ENCODE measurements around the gene DPYSL3. TPM values are rescaled to one million over a fixed set of nuclear protein-coding genes. Genes with fewer than 3 reads are reported as not detected.

DPYSL3 gene
- polyA plus RNA-seq, 1 experiment, result 139 TPM

DNA sequence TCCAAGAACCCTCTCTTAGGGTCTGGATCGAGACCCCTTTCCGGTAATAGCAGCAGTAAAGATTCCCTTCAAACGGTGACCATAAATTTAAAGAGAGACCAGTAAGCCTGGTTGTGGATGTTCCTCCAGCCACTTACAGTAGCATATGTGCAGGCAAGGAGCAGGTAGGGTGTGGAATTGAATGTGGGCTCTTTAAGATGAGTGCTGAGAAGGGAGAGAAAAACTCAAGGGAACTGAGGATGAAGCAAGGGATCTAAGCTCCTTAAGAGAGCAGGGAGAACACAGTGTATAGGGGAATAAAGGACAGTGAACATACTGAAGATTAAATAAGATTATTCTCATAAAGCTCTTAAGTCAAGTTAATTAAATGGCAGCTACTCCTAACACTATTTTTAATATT, 51.3 kb downstream of the DPYSL3 start:
- Histone ChIP-seq H3K27ac (ENCODE audit: low read depth, low read length) (no peak overlapping the region), H3K27me3 (ENCODE audit: control insufficient read depth, insufficient read depth, low read length) (no peaks in the 10 kb centered on the region), H3K9me3 (ENCODE audit: control insufficient read depth, insufficient read depth, low read length) (no peaks in the 10 kb centered on the region; the same call in 1 of the 2 replicates), H3K4me3 (ENCODE audit: low read depth, low read length) (no peak overlapping the region)
- POLR2A ChIA-PET, result no interaction called here
- no peak for DNase-seq (ENCODE audit: low read depth, low spot score)
- CTCF ChIA-PET, result interaction anchor here (0.6 to 1.8 kb wide), 6 partner anchors 30 to 399 kb away, joined by 3 to 14 read pairs (median 4); no protein-coding TSS in a partner anchor
- TF ChIP-seq, protein P1, sequence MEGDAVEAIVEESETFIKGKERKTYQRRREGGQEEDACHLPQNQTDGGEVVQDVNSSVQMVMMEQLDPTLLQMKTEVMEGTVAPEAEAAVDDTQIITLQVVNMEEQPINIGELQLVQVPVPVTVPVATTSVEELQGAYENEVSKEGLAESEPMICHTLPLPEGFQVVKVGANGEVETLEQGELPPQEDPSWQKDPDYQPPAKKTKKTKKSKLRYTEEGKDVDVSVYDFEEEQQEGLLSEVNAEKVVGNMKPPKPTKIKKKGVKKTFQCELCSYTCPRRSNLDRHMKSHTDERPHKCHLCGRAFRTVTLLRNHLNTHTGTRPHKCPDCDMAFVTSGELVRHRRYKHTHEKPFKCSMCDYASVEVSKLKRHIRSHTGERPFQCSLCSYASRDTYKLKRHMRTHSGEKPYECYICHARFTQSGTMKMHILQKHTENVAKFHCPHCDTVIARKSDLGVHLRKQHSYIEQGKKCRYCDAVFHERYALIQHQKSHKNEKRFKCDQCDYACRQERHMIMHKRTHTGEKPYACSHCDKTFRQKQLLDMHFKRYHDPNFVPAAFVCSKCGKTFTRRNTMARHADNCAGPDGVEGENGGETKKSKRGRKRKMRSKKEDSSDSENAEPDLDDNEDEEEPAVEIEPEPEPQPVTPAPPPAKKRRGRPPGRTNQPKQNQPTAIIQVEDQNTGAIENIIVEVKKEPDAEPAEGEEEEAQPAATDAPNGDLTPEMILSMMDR (IDR thresholded peaks at IDR 0.05; ENCODE audit: low read depth, low read length), result no peak

DNA sequence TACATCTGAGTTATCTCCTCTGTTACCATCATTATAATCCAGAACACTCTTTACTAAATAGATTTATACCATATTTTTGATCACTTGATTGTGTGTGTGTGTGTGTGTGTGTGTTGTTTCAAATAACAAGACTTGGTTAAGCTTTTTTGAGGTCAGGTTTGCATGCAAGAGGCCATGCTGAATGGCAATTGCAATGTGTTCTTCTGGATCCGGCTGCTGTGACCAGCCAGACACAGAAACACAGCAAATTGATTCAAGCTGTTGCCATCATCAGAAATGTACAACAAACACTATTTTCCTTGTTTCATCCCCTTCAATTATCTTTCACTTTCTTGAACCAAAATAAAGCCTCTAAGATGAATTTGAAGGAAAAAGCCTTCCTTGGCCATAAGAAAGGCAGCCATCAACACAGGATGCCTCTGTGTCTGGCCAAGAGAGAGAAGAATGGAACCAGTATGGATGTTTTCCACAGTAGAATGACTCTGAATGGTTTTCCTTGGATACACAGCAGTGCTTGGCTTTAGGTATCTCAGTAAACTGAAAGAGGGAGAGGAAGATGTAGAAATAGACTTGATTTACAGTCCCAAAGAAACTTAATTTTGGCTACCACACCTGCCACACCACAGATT, 53.9 kb downstream of the DPYSL3 start:
- H3K27ac ChIP-seq (ENCODE audit: low read depth, low read length), result no peak overlapping the region
- ChIA-PET POLR2A (interaction anchor here (0.7 kb wide), 1 partner anchor 663 kb away, joined by 3 read pairs; no protein-coding TSS in a partner anchor), CTCF (interaction anchor here (1.0 to 5.8 kb wide), 3 partner anchors 27 to 120 kb away, joined by 3 to 108 read pairs (median 79); no protein-coding TSS in a partner anchor)
- no peak for DNase-seq (ENCODE audit: low read depth, low spot score)
- no peaks in the 10 kb centered on the region for H3K27me3 ChIP-seq (ENCODE audit: control insufficient read depth, insufficient read depth, low read length)
- no peak overlapping the region for H3K4me3 ChIP-seq (ENCODE audit: low read depth, low read length)
- H3K9me3 ChIP-seq (ENCODE audit: control insufficient read depth, insufficient read depth, low read length), result no peaks in the 10 kb centered on the region; the same call in 1 of the 2 replicates
- TF ChIP-seq, protein P1 (IDR thresholded peaks at IDR 0.05; ENCODE audit: low read depth, low read length), result no peak

DNA sequence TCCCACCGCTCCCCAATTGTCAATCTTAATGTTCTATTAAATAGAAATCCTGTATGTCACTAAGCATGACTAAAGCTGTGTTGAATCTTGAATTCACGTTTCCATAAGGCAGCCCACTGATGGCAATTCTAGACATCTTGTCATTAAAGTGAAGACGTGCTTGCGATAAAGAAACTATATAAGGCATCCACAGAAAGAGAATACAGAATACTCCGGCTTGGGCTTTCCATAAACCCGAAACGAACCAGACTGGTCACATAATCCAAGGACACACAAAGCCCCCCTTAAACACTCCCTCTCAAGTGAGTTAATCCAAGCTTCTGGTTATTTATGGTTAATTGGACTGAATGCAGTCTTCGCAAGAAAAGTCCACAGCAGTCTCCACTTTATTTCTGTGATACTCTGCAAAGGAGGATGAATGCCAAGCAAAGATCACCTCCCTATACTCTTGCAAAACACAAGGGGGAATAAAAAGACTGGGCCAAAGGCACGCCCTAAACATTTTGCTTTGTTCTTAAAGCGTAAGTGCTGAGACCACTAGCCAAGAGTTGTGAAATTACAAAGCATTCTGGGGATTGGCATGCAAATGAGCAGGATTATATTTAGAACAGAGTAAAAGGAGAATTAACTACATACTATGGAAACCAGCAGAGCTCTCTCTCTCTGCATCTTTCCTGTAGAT, 54.7 kb downstream of the DPYSL3 start:
- no peak overlapping the region for H3K4me3 ChIP-seq (ENCODE audit: low read depth, low read length)
- ChIA-PET CTCF (interaction anchor here (0.5 to 5.8 kb wide), 15 partner anchors 9 to 121 kb away, joined by 3 to 108 read pairs (median 12); no protein-coding TSS in a partner anchor), POLR2A (no interaction called here)
- no peaks in the 10 kb centered on the region for H3K27me3 ChIP-seq (ENCODE audit: control insufficient read depth, insufficient read depth, low read length)
- no peak for DNase-seq (ENCODE audit: low read depth, low spot score)
- TF ChIP-seq, protein P1 (IDR thresholded peaks at IDR 0.05; ENCODE audit: low read depth, low read length), result no peak
- H3K27ac ChIP-seq (ENCODE audit: low read depth, low read length), result no peak overlapping the region
- no peaks in the 10 kb centered on the region for H3K9me3 ChIP-seq (ENCODE audit: control insufficient read depth, insufficient read depth, low read length)

DNA sequence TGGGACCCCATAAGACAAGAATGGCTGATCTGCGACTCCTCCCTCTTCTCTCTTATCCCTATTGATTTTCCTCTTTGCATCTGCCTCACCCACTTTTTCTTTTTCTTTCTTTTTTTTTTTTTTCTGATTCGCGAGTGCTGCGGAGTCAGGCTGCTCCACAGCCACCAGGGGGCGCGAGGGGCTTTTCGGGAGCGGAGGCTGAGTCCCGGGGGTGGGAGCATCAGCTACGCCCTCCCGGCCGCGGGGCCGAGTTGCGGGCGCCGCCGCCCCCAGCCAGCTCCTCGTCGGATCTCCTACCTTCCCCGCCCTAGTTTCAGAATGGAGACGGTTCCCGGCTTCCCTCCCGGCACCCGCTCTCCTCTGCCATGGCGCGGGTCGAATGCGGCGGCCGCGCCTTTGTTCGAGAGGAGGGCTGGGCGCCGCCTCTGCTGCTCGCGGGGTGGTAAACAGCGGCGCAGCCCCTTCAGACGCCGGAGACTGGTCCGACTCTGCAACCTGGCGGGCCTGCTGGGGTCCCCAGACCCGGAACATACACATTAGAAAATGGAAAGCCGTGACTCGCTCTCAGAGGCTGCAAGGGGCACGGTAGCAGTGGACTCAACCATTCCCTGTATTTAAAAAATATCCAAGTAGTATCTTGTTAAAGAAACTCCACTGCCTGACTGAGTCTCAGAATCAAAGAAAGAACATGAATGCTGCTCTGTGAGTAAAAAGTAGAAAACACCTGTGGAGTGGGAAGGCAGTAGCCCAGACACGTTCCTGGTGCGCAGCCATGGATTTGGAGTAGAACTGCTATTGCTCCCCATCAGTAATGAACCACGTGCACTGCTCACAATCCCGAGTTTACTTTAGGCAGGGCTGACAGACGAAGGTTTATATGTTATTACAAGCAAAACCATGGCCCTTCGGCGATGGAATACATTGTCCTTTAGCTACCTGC, 55.7 kb downstream of the DPYSL3 start:
- no peaks in the 10 kb centered on the region for H3K9me3 ChIP-seq (ENCODE audit: control insufficient read depth, insufficient read depth, low read length)
- DNase-seq (ENCODE audit: low read depth, low spot score), result peak; percentile 71
- H3K4me3 ChIP-seq (ENCODE audit: low read depth, low read length), result peak overlapping the region; percentile 84
- TF ChIP-seq, protein P1 (IDR thresholded peaks at IDR 0.05; ENCODE audit: low read depth, low read length), result peak; percentile 95
- CTCF ChIA-PET, result interaction anchor here (0.6 to 5.8 kb wide), 41 partner anchors 9 to 922 kb away, joined by 3 to 108 read pairs (median 7); no protein-coding TSS in a partner anchor
- H3K27ac ChIP-seq (ENCODE audit: low read depth, low read length), result peak overlapping the region; percentile 86
- POLR2A ChIA-PET, result interaction anchor here (0.6 to 1.3 kb wide), 11 partner anchors 11 to 992 kb away, joined by 3 to 7 read pairs (median 3); partner anchors contain the start of gene DPYSL3
- no peaks in the 10 kb centered on the region for H3K27me3 ChIP-seq (ENCODE audit: control insufficient read depth, insufficient read depth, low read length)

Measured in AG04450 (cell line).